HCT116 (cell line): ENCODE measurements around the gene OBSCN. TPM values are rescaled to one million over a fixed set of nuclear protein-coding genes. Genes with fewer than 3 reads are reported as not detected.

Source experiments
- ATAC-seq: fragments of 200-7000 bp; cut with Tn5 transposase; 2 replicates; pipeline ENCODE4 v1.9.1; 2020; ENCODE audit warnings: mild to moderate bottlenecking, moderate library complexity
- BruUV-seq: library from RNA; stranded (reverse); fragments of 400-500 nt; replicated peaks from 2 replicates; lab custom pipeline; 2021; lab: Mats Ljungman, UMichigan
- CTCF ChIA-PET: fragments of 300-600 bp; sonication (Branson Sonifier 250); formaldehyde crosslinking; loops from one replicate; lab custom pipeline; 2021; ENCODE audit warnings: antibody characterized with exemption; lab: Charles Lee
- POLR2A ChIA-PET: fragments of 300-600, 350-600 bp; sonication (Branson Sonifier 250); formaldehyde crosslinking; loops from one replicate; lab custom pipeline; 2021; ENCODE audit warnings: antibody characterized with exemption; lab: Charles Lee
- RAD21 ChIA-PET, 2 experiments: fragments of 300-600 bp; sonication (Branson Sonifier 250); formaldehyde crosslinking; loops; one replicate each; lab custom pipeline; 2023; ENCODE audit warnings: low total read pairs in 2 of 2; ENCODE audit not compliant: uncharacterized antibody in 2 of 2, unreplicated experiment in 2 of 2, low non-redundant PET in 1 of 2; lab: Charles Lee
- DNase-seq: peaks from one replicate; pipeline ENCODE4 v3.0.0-alpha.2; 2010; ENCODE audit warnings: low read depth, low spot score
- H2AFZ ChIP-seq: fragments of 200-600 bp; shearing (Covaris generic), sonication (generic); 2 replicates; pipeline ENCODE4 v1.6.1; 2017; ENCODE audit warnings: low read depth, mixed run types, mixed read lengths, antibody characterized with exemption, low read length; ENCODE audit not compliant: poor library complexity, severe bottlenecking
- H3K27ac ChIP-seq: 2 replicates; pipeline ENCODE4 v1.5.1; 2012; ENCODE audit warnings: low read depth, low read length
- H3K27me3 ChIP-seq: fragments of 200-600 bp; sonication (generic); 2 replicates; pipeline ENCODE4 v1.6.1; 2016; ENCODE audit warnings: mixed run types, low read length, mixed read lengths; ENCODE audit not compliant: insufficient read depth
- H3K36me3 ChIP-seq, 2 experiments: fragments of 200-500 bp in 1 of 2; fragments of 200-600 bp in 1 of 2; sonication (Bioruptor generic) in 1 of 2; sonication (generic) in 1 of 2; 2 replicates each; pipeline versions ENCODE4 v1.5.1 to v1.6.1; 2014 to 2016; ENCODE audit warnings: low read length in 2 of 2, inconsistent platforms in 1 of 2, mixed read lengths in 1 of 2, mixed run types in 1 of 2; ENCODE audit not compliant: insufficient read depth in 2 of 2, control insufficient read depth in 1 of 2
- H3K4me1 ChIP-seq, 2 experiments: fragments of 200-600 bp in 1 of 2; sonication (generic) in 1 of 2; 2 replicates each; pipeline versions ENCODE4 v1.5.1 to v1.6.1; 2012 to 2017; ENCODE audit warnings: low read length in 2 of 2, inconsistent platforms in 1 of 2, mild to moderate bottlenecking in 1 of 2, mixed read lengths in 1 of 2, mixed run types in 1 of 2, moderate library complexity in 1 of 2; ENCODE audit not compliant: insufficient read depth in 2 of 2, control insufficient read depth in 1 of 2
- H3K4me2 ChIP-seq: fragments of 200-600 bp; sonication (generic); 2 replicates; pipeline ENCODE4 v1.6.1; 2017; ENCODE audit warnings: mixed run types, low read length, mixed read lengths
- H3K4me3 ChIP-seq, 2 experiments: fragments of 200-600 bp in 1 of 2; sonication (generic) in 1 of 2; replicated peaks in 1 of 2; 2 replicates each; pipeline ENCODE4 v1.5.1; 2011 to 2016; ENCODE audit warnings: low read length in 2 of 2, control low read depth in 1 of 2, low read depth in 1 of 2, mild to moderate bottlenecking in 1 of 2, mixed read lengths in 1 of 2, mixed run types in 1 of 2
- H3K79me2 ChIP-seq: fragments of 200-600 bp; sonication (generic); 2 replicates; pipeline ENCODE4 v1.6.1; 2017; ENCODE audit warnings: mild to moderate bottlenecking, mixed run types, low read length, moderate library complexity, mixed read lengths; ENCODE audit not compliant: insufficient read depth
- H3K9ac ChIP-seq: fragments of 200-600 bp; sonication (generic); 2 replicates; pipeline ENCODE4 v1.6.1; 2016; ENCODE audit warnings: low read length, mixed read lengths
- H3K9me2 ChIP-seq: fragments of 200-600 bp; sonication (generic), shearing (Covaris generic); 2 replicates; pipeline ENCODE4 v1.6.1; 2017; ENCODE audit warnings: mixed run types, mild to moderate bottlenecking, moderate library complexity; ENCODE audit not compliant: insufficient read depth
- H3K9me3 ChIP-seq, 2 experiments: fragments of 200-500 bp in 1 of 2; fragments of 200-600 bp in 1 of 2; sonication (Bioruptor generic) in 1 of 2; sonication (generic) in 1 of 2; 2 replicates each; pipeline ENCODE4 v1.6.1; 2014 to 2017; ENCODE audit warnings: low read length in 2 of 2, mixed read lengths in 2 of 2, inconsistent platforms in 1 of 2, low read depth in 1 of 2, mild to moderate bottlenecking in 1 of 2, mixed run types in 1 of 2, moderate library complexity in 1 of 2; ENCODE audit not compliant: control insufficient read depth in 1 of 2, insufficient read depth in 1 of 2
- H4K20me1 ChIP-seq: fragments of 200-600 bp; sonication (generic), shearing (Covaris generic); 2 replicates; pipeline ENCODE4 v1.6.1; 2017; ENCODE audit warnings: mixed run types, mild to moderate bottlenecking, moderate library complexity; ENCODE audit not compliant: insufficient read depth
- CEBPB ChIP-seq: IDR thresholded peaks from 2 replicates; pipeline ENCODE4 v1.6.1; 2012; ENCODE audit warnings: low read depth
- EGR1 ChIP-seq: IDR thresholded peaks from 2 replicates; pipeline ENCODE4 v1.6.1; 2012; ENCODE audit warnings: low read depth
- ELF1 ChIP-seq: IDR thresholded peaks from 2 replicates; pipeline ENCODE4 v1.6.1; 2012; ENCODE audit warnings: low read depth, borderline replicate concordance
- EZH2phosphoT487 ChIP-seq: fragments of 200-600 bp; IDR thresholded peaks from 2 replicates; pipeline ENCODE4 v1.6.1; 2018; ENCODE audit warnings: antibody characterized with exemption, borderline replicate concordance
- FOSL1 ChIP-seq: IDR thresholded peaks from 2 replicates; pipeline ENCODE4 v1.6.1; 2012; ENCODE audit warnings: low read depth
- JUND ChIP-seq: IDR thresholded peaks from 2 replicates; pipeline ENCODE4 v1.6.1; 2012
- POLR2AphosphoS5 ChIP-seq: IDR thresholded peaks from 2 replicates; pipeline ENCODE4 v1.6.1; 2011; ENCODE audit warnings: mild to moderate bottlenecking, low read depth, low read length, moderate library complexity
- RAD21 ChIP-seq: IDR thresholded peaks from 2 replicates; pipeline ENCODE4 v1.6.1; 2012; ENCODE audit warnings: low read depth, mild to moderate bottlenecking
- SIN3A ChIP-seq: IDR thresholded peaks from 2 replicates; pipeline ENCODE4 v1.6.1; 2012; ENCODE audit warnings: low read depth
- SP1 ChIP-seq: IDR thresholded peaks from 2 replicates; pipeline ENCODE4 v1.6.1; 2012; ENCODE audit warnings: low read depth
- TCF7L2 ChIP-seq: IDR thresholded peaks from 2 replicates; pipeline ENCODE4 v1.7.0; 2011; ENCODE audit warnings: borderline replicate concordance, inconsistent platforms; ENCODE audit not compliant: insufficient read depth, insufficient read length; ENCODE audit errors: extremely low read depth
- YY1 ChIP-seq: IDR thresholded peaks from 2 replicates; pipeline ENCODE4 v1.6.1; 2011; ENCODE audit warnings: low read length, low read depth, moderate library complexity, mild to moderate bottlenecking; ENCODE audit not compliant: insufficient replicate concordance; ENCODE audit errors: extremely low read depth
- ZFX ChIP-seq: fragments of 450-650 bp; IDR thresholded peaks from 2 replicates; pipeline ENCODE4 v1.6.1; 2017
- ZNF274 ChIP-seq: fragments of 200-500 bp; sonication (Bioruptor generic); IDR thresholded peaks from 2 replicates; pipeline ENCODE4 v1.6.1; 2014; ENCODE audit warnings: mild to moderate bottlenecking, low read depth, low read length, inconsistent platforms
- intact Hi-C: fragments of 100-400 bp; cut with micrococcal nuclease; formaldehyde crosslinking; loops from 2 replicates; pipeline ENCODE4 v1.10.0; 2022
- total RNA-seq: library from RNA; stranded (reverse); gene quantifications from one replicate; pipeline ENCODE4 v1.2.1, GENCODE V29; 2021; ENCODE audit not compliant: unreplicated experiment
- TF ChIP-seq, protein P1 (sequence below), 3 experiments: fragments of 200-600 bp in 1 of 3; sonication (generic) in 1 of 3; IDR thresholded peaks in 2 of 3; conservative IDR thresholded peaks in 1 of 3; 2 replicates each; pipeline ENCODE4 v1.5.1; 2012 to 2017; ENCODE audit warnings: low read depth in 2 of 3, low read length in 2 of 3, antibody characterized with exemption in 1 of 3, borderline replicate concordance in 1 of 3, control low read depth in 1 of 3, mild to moderate bottlenecking in 1 of 3, mixed read lengths in 1 of 3, mixed run types in 1 of 3, moderate library complexity in 1 of 3; ENCODE audit not compliant: insufficient read depth in 1 of 3
- TF ChIP-seq, protein P2 (sequence below): IDR thresholded peaks from 2 replicates; pipeline ENCODE4 v1.6.1; 2012; ENCODE audit warnings: low read depth
- TF ChIP-seq, protein P3 (sequence below): IDR thresholded peaks from 2 replicates; pipeline ENCODE4 v1.6.1; 2011; ENCODE audit warnings: mild to moderate bottlenecking, low read length, moderate library complexity; ENCODE audit not compliant: insufficient replicate concordance; ENCODE audit errors: extremely low read depth
- TF ChIP-seq, protein P4 (sequence below): IDR thresholded peaks from 2 replicates; pipeline ENCODE4 v1.6.1; 2012
- TF ChIP-seq, protein P5 (sequence below): IDR thresholded peaks from 2 replicates; pipeline ENCODE4 v1.6.1; 2012

OBSCN gene
- total RNA-seq, 1 experiment from 2014 or later: 16.6 TPM

DNA sequence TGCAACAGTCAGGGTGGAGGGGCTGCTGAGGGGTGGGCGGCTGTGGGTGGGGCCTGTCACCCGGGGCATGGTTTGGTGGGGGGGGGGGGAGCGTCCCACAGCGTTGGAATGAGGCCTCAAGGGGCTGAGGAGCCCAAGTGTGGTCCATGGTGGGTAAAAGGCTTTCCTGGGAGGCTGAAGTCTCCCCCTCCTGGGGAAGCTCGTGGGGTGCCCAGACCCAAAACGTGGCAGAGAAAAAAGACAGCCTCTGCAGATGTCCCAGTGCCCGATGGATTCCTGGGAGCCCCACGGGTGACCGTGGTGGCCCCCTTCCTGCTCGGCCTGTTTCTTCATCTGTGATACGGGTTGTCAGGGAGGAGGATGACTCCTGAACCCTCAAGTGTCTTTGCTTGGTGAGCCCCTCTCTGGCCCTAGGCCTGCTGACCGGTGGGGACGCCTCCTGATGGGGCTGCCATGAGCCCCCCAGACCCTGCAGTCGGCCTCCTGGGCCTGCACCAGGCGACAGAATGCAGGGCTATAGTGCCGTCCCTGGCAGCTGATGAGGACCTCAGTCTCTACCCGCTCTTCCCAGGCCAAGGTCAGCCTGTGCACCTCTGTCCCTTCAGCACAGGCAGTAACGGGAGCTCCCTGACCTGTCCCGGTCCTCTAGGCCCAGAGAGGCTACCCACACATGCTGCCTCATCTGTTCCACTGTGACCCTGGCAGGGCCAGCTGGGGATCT is 1.1 kb downstream of the OBSCN start:
- H3K9ac ChIP-seq: no peak overlapping the region
- BruUV-seq: no TSS peak
- no peaks in the 10 kb centered on the region for H4K20me1 ChIP-seq
- no peak for DNase-seq
- peaks cover 17 to 32% of the 10 kb centered on the region in 2 experiments for H3K4me1 ChIP-seq
- no peak overlapping the region for H2AFZ ChIP-seq
- TF ChIP-seq, protein P1, sequence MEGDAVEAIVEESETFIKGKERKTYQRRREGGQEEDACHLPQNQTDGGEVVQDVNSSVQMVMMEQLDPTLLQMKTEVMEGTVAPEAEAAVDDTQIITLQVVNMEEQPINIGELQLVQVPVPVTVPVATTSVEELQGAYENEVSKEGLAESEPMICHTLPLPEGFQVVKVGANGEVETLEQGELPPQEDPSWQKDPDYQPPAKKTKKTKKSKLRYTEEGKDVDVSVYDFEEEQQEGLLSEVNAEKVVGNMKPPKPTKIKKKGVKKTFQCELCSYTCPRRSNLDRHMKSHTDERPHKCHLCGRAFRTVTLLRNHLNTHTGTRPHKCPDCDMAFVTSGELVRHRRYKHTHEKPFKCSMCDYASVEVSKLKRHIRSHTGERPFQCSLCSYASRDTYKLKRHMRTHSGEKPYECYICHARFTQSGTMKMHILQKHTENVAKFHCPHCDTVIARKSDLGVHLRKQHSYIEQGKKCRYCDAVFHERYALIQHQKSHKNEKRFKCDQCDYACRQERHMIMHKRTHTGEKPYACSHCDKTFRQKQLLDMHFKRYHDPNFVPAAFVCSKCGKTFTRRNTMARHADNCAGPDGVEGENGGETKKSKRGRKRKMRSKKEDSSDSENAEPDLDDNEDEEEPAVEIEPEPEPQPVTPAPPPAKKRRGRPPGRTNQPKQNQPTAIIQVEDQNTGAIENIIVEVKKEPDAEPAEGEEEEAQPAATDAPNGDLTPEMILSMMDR (IDR thresholded peaks at IDR 0.05 in 2 of 3, conservative IDR thresholded peaks at IDR 0.05 in 1 of 3; ENCODE audit: borderline replicate concordance in 1 of 3, insufficient read depth in 1 of 3, low read depth in 2 of 3, low read length in 2 of 3): no peak
- TF ChIP-seq, protein P2, sequence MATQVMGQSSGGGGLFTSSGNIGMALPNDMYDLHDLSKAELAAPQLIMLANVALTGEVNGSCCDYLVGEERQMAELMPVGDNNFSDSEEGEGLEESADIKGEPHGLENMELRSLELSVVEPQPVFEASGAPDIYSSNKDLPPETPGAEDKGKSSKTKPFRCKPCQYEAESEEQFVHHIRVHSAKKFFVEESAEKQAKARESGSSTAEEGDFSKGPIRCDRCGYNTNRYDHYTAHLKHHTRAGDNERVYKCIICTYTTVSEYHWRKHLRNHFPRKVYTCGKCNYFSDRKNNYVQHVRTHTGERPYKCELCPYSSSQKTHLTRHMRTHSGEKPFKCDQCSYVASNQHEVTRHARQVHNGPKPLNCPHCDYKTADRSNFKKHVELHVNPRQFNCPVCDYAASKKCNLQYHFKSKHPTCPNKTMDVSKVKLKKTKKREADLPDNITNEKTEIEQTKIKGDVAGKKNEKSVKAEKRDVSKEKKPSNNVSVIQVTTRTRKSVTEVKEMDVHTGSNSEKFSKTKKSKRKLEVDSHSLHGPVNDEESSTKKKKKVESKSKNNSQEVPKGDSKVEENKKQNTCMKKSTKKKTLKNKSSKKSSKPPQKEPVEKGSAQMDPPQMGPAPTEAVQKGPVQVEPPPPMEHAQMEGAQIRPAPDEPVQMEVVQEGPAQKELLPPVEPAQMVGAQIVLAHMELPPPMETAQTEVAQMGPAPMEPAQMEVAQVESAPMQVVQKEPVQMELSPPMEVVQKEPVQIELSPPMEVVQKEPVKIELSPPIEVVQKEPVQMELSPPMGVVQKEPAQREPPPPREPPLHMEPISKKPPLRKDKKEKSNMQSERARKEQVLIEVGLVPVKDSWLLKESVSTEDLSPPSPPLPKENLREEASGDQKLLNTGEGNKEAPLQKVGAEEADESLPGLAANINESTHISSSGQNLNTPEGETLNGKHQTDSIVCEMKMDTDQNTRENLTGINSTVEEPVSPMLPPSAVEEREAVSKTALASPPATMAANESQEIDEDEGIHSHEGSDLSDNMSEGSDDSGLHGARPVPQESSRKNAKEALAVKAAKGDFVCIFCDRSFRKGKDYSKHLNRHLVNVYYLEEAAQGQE: no peak
- no peak for TF ChIP-seq CEBPB
- no peak for TF ChIP-seq TCF7L2
- TF ChIP-seq EZH2phosphoT487: no peak
- TF ChIP-seq EGR1: no peak
- TF ChIP-seq ELF1: no peak
- TF ChIP-seq SIN3A: no peak
- TF ChIP-seq POLR2AphosphoS5: no peak
- TF ChIP-seq SP1: no peak
- no peak for TF ChIP-seq FOSL1
- TF ChIP-seq RAD21: no peak
- no peak for TF ChIP-seq ZNF274
- TF ChIP-seq YY1: no peak
- TF ChIP-seq, protein P3, sequence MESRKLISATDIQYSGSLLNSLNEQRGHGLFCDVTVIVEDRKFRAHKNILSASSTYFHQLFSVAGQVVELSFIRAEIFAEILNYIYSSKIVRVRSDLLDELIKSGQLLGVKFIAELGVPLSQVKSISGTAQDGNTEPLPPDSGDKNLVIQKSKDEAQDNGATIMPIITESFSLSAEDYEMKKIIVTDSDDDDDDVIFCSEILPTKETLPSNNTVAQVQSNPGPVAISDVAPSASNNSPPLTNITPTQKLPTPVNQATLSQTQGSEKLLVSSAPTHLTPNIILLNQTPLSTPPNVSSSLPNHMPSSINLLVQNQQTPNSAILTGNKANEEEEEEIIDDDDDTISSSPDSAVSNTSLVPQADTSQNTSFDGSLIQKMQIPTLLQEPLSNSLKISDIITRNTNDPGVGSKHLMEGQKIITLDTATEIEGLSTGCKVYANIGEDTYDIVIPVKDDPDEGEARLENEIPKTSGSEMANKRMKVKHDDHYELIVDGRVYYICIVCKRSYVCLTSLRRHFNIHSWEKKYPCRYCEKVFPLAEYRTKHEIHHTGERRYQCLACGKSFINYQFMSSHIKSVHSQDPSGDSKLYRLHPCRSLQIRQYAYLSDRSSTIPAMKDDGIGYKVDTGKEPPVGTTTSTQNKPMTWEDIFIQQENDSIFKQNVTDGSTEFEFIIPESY: no peak
- TF ChIP-seq JUND: no peak
- TF ChIP-seq, protein P4, sequence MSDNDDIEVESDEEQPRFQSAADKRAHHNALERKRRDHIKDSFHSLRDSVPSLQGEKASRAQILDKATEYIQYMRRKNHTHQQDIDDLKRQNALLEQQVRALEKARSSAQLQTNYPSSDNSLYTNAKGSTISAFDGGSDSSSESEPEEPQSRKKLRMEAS: no peak
- TF ChIP-seq, protein P5, sequence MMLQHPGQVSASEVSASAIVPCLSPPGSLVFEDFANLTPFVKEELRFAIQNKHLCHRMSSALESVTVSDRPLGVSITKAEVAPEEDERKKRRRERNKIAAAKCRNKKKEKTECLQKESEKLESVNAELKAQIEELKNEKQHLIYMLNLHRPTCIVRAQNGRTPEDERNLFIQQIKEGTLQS: no peak
- no peak for TF ChIP-seq ZFX
- TF ChIP-seq, all 23 proteins: peak for 0
- ChIA-PET CTCF (interaction anchor here (2.2 kb wide), 1 partner anchor 43 kb away, joined by 6 read pairs; the partner anchor contains the start of gene IBA57), RAD21 (no interaction called here), POLR2A (no interaction called here)
- Histone ChIP-seq H3K4me2 (peak overlapping the region; percentile 63), H3K27me3 (no peaks in the 10 kb centered on the region), H3K9me3 (no peaks in the 10 kb centered on the region), H3K4me3 (no peak overlapping the region), H3K9me2 (no peaks in the 10 kb centered on the region), H3K36me3 (no peaks in the 10 kb centered on the region), H3K79me2 (no peaks in the 10 kb centered on the region), H3K27ac (peak overlapping the region; percentile 61; the same call in 1 of the 2 replicates)
- ATAC-seq: no peak
- intact Hi-C loops: no loop called here
